Endothelial cell of umbilical vein (primary cell): ENCODE measurements around the gene SGCD. TPM values are rescaled to one million over a fixed set of nuclear protein-coding genes. Genes with fewer than 3 reads are reported as not detected.

ENCODE experiments used
- BruUV-seq: library from RNA; stranded (reverse); fragments of 400-500 nt; replicated peaks from 2 replicates; lab custom pipeline; 2021; lab: Mats Ljungman, UMichigan
- CTCF ChIA-PET: fragments of 300-600, 350-600 bp; sonication (Branson Sonifier 250); formaldehyde crosslinking; loops from one replicate; lab custom pipeline; 2021; ENCODE audit warnings: antibody characterized with exemption, inconsistent platforms; lab: Charles Lee
- POLR2A ChIA-PET: fragments of 300-600, 350-600 bp; sonication (Branson Sonifier 250); formaldehyde crosslinking; loops from one replicate; lab custom pipeline; 2021; ENCODE audit warnings: antibody characterized with exemption, inconsistent platforms; lab: Charles Lee
- DNase-seq: peaks from one replicate; pipeline ENCODE4 v3.0.0-alpha.2; 2011; ENCODE audit warnings: low read depth, low spot score
- FAIRE-seq: peaks from 2 replicates; lab custom pipeline; 2011; peaks lifted over from hg19 to GRCh38; lab: Jason Lieb, UNC
- H2AFZ ChIP-seq: 2 replicates; pipeline ENCODE4 v1.6.0; 2012; ENCODE audit warnings: low read depth, low read length, control low read depth, inconsistent platforms
- H3K27ac ChIP-seq: 2 replicates; pipeline ENCODE4 v1.5.1; 2011; ENCODE audit warnings: low read depth, mild to moderate bottlenecking, control low read depth, low read length, moderate library complexity; ENCODE audit not compliant: insufficient read depth
- H3K27me3 ChIP-seq, 2 experiments: 2 replicates each; pipeline versions ENCODE4 v1.6.0 to v1.6.1; 2011; ENCODE audit warnings: low read length in 2 of 2, mixed read lengths in 1 of 2; ENCODE audit not compliant: control insufficient read depth in 2 of 2, insufficient read depth in 2 of 2
- H3K36me3 ChIP-seq, 2 experiments: 2 replicates in 1 of 2; 3 replicates in 1 of 2; pipeline ENCODE4 v1.5.1; 2011; ENCODE audit warnings: low read length in 2 of 2, mild to moderate bottlenecking in 1 of 2, moderate library complexity in 1 of 2; ENCODE audit not compliant: control insufficient read depth in 2 of 2, insufficient read depth in 2 of 2; ENCODE audit errors: extremely low read depth in 1 of 2
- H3K4me1 ChIP-seq: 3 replicates; pipeline ENCODE4 v1.5.1; 2011; ENCODE audit warnings: mild to moderate bottlenecking, low read length; ENCODE audit not compliant: control insufficient read depth, insufficient read depth; ENCODE audit errors: extremely low read depth
- H3K4me2 ChIP-seq: 2 replicates; pipeline ENCODE4 v1.6.1; 2011; ENCODE audit warnings: low read length, control low read depth, mixed read lengths; ENCODE audit not compliant: insufficient read depth
- H3K4me3 ChIP-seq, 3 experiments: fragments of 200-600 bp in 1 of 3; sonication (generic), shearing (Covaris generic) in 1 of 3; replicated peaks in 1 of 3; 2 replicates each; pipeline ENCODE4 v1.5.1; 2011 to 2016; ENCODE audit warnings: control low read depth in 3 of 3, low read length in 3 of 3, mild to moderate bottlenecking in 2 of 3, inconsistent platforms in 1 of 3, low read depth in 1 of 3, moderate library complexity in 1 of 3; ENCODE audit not compliant: insufficient read depth in 1 of 3
- H3K79me2 ChIP-seq: 2 replicates; pipeline ENCODE4 v1.6.0; 2012; ENCODE audit warnings: low read length, inconsistent platforms; ENCODE audit not compliant: control insufficient read depth, insufficient read depth
- H3K9ac ChIP-seq: replicated peaks from 2 replicates; pipeline ENCODE3; 2011; ENCODE audit warnings: low read length, control low read depth; ENCODE audit not compliant: insufficient read depth; ENCODE audit errors: extremely low read depth
- H3K9me1 ChIP-seq: replicated peaks from 3 replicates; pipeline ENCODE4 v1.6.0; 2011; ENCODE audit warnings: mild to moderate bottlenecking, low read length; ENCODE audit not compliant: control insufficient read depth, insufficient read depth; ENCODE audit errors: extremely low read depth
- H3K9me3 ChIP-seq: replicated peaks from 2 replicates; pipeline ENCODE4 v1.5.1; 2012; ENCODE audit warnings: low read length, inconsistent platforms; ENCODE audit not compliant: control insufficient read depth, insufficient read depth
- H4K20me1 ChIP-seq: replicated peaks from 2 replicates; pipeline ENCODE3; 2011; ENCODE audit warnings: mild to moderate bottlenecking, low read length; ENCODE audit not compliant: control insufficient read depth, insufficient read depth; ENCODE audit errors: extremely low read depth
- EZH2 ChIP-seq: IDR thresholded peaks from 2 replicates; pipeline ENCODE4 v1.6.1; 2012; ENCODE audit warnings: borderline replicate concordance, low read depth, mild to moderate bottlenecking, moderate library complexity, low read length, inconsistent platforms; ENCODE audit not compliant: severe bottlenecking
- FOS ChIP-seq: IDR thresholded peaks from 2 replicates; pipeline ENCODE4 v1.6.1; 2011; ENCODE audit warnings: mild to moderate bottlenecking, low read length, moderate library complexity, borderline replicate concordance; ENCODE audit not compliant: insufficient read depth
- GATA2 ChIP-seq: IDR thresholded peaks from 2 replicates; pipeline ENCODE4 v1.7.0; 2011; ENCODE audit warnings: low read depth, mild to moderate bottlenecking, moderate library complexity, mixed read lengths, low read length; ENCODE audit not compliant: insufficient read length, insufficient read depth
- JUN ChIP-seq: IDR thresholded peaks from 2 replicates; pipeline ENCODE4 v1.6.1; 2011; ENCODE audit warnings: borderline replicate concordance, low read depth; ENCODE audit not compliant: insufficient read length, insufficient read depth
- MYC ChIP-seq: IDR thresholded peaks from one replicate; pipeline ENCODE4 v1.6.1; 2011; ENCODE audit warnings: mild to moderate bottlenecking, low read depth, low read length
- POLR2A ChIP-seq: IDR thresholded peaks from 2 replicates; pipeline ENCODE4 v1.6.1; 2012; ENCODE audit warnings: low read depth, mild to moderate bottlenecking, control low read depth, low read length
- POLR2AphosphoS5 ChIP-seq: IDR thresholded peaks from 2 replicates; pipeline ENCODE4 v1.6.1; 2012; ENCODE audit warnings: low read depth, mild to moderate bottlenecking, control low read depth, low read length, moderate library complexity; ENCODE audit not compliant: insufficient read depth
- dilution Hi-C: fragments of 300-500 bp; cut with MboI; formaldehyde crosslinking; loops from one replicate; pipeline ENCODE4 v1.15.0; 2019; ENCODE audit warnings: low sequenced_read_pairs; ENCODE audit not compliant: extremely low pct_ligation_motif_present
- intact Hi-C: fragments of 100-400 bp; cut with micrococcal nuclease; formaldehyde crosslinking; loops from one replicate; pipeline ENCODE4 v1.10.0; 2022
- polyA plus RNA-seq, 4 experiments: library from polyadenylated mRNA; depleted of rRNA in 3 of 4; stranded (reverse) in 3 of 4; unstranded in 1 of 4; fragments of >200 nt; gene quantifications; 2 replicates each; pipeline versions ENCODE4 v1.2.1 to v1.2.3, GENCODE V29; 2011 to 2012; ENCODE audit warnings: missing spikeins in 1 of 4
- total RNA-seq: library from RNA; stranded (reverse); gene quantifications from 2 replicates; pipeline ENCODE4 v1.2.3, GENCODE V29; 2021
- TF ChIP-seq, protein P1 (sequence below), 2 donors: IDR thresholded peaks; 1 replicate in 1 of 2; 2 replicates in 1 of 2; pipeline ENCODE4 v1.5.1; 2011; ENCODE audit warnings: low read length in 2 of 2, mild to moderate bottlenecking in 2 of 2, moderate library complexity in 2 of 2, control low read depth in 1 of 2, inconsistent platforms in 1 of 2, low read depth in 1 of 2; ENCODE audit not compliant: insufficient read depth in 1 of 2; ENCODE audit errors: extremely low read depth in 1 of 2
- TF ChIP-seq, protein P2 (sequence below): IDR thresholded peaks from 2 replicates; pipeline ENCODE4 v1.6.1; 2011; ENCODE audit not compliant: insufficient read depth, insufficient read length

The SGCD gene
- total and polyA plus RNA-seq, 2 donors (not counting 3 experiments of a cell fraction or from before 2014, with no cell fraction given) = not detected

DNA sequence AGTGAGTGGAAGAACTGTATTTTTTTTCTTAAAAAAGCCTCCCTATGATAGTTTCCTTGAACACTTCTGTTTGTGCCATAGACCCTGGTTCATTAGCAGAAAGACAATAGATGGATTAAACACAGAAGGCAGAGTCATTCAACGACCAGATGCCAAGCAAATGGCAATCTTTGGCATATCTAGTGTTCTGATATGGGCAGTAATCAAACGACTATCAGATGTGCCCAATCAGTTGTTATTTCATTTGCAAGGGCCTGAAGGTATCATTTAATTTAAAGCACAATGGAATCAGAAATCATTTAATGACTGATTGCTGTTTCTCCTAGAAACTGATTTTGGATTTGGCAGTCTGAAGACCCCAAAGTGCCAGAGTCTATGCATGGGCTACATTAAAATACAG lies 61.3 kb downstream of the SGCD start:
- Histone ChIP-seq H3K79me2 (no peaks in the 10 kb centered on the region), H3K27ac (no peak overlapping the region), H3K4me2 (no peak overlapping the region), H3K4me3 (no peak overlapping the region), H3K27me3 (no peaks in the 10 kb centered on the region), H3K9me3 (peaks cover 4% of the 10 kb centered on the region), H3K4me1 (no peaks in the 10 kb centered on the region), H3K9ac (no peak overlapping the region), H3K36me3 (no peaks in the 10 kb centered on the region), H2AFZ (no peak overlapping the region), H3K9me1 (no peaks in the 10 kb centered on the region), H4K20me1 (no peaks in the 10 kb centered on the region)
- no peak for TF ChIP-seq JUN
- ChIA-PET CTCF (no interaction called here), POLR2A (no interaction called here)
- BruUV-seq = no TSS peak
- intact Hi-C loops = no loop called here
- DNase-seq (no peak), FAIRE-seq (no peak)
- dilution Hi-C loops = no loop called here

DNA sequence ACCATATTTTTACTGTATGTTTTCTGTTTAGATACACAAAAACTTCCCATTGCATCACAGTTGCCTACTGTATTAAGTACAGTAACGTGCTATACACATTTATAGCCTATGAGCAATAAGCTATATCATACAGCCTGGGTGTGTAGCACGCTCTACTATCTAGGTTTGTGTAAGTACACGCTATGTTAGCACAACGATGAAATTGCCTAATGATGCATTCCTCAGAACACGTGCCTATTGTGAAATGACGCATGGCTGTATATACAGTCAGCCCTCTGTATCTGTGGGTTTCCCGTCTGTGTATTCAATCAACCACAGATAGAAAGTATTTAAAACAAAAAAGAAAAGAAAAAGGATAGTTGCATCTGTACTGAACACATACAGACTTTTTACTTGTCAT lies 64.2 kb downstream of the SGCD start:
- H3K4me1 ChIP-seq = no peaks in the 10 kb centered on the region
- no peaks in the 10 kb centered on the region for H3K79me2 ChIP-seq
- intact Hi-C loops = no loop called here
- no peak overlapping the region for H3K4me2 ChIP-seq
- TF ChIP-seq FOS (no peak), EZH2 (no peak), JUN (no peak), POLR2A (no peak), MYC (no peak), GATA2 (no peak), POLR2AphosphoS5 (no peak)
- TF ChIP-seq, protein P1, sequence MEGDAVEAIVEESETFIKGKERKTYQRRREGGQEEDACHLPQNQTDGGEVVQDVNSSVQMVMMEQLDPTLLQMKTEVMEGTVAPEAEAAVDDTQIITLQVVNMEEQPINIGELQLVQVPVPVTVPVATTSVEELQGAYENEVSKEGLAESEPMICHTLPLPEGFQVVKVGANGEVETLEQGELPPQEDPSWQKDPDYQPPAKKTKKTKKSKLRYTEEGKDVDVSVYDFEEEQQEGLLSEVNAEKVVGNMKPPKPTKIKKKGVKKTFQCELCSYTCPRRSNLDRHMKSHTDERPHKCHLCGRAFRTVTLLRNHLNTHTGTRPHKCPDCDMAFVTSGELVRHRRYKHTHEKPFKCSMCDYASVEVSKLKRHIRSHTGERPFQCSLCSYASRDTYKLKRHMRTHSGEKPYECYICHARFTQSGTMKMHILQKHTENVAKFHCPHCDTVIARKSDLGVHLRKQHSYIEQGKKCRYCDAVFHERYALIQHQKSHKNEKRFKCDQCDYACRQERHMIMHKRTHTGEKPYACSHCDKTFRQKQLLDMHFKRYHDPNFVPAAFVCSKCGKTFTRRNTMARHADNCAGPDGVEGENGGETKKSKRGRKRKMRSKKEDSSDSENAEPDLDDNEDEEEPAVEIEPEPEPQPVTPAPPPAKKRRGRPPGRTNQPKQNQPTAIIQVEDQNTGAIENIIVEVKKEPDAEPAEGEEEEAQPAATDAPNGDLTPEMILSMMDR (IDR thresholded peaks at IDR 0.05; ENCODE audit: extremely low read depth in 1 of 2, insufficient read depth in 1 of 2, low read depth in 1 of 2, low read length in 2 of 2) = no peak
- TF ChIP-seq, protein P2, sequence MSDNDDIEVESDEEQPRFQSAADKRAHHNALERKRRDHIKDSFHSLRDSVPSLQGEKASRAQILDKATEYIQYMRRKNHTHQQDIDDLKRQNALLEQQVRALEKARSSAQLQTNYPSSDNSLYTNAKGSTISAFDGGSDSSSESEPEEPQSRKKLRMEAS = no peak
- no peaks in the 10 kb centered on the region for H3K36me3 ChIP-seq
- BruUV-seq = no TSS peak
- dilution Hi-C loops = no loop called here
- FAIRE-seq = no peak
- no peaks in the 10 kb centered on the region for H4K20me1 ChIP-seq
- no peak for DNase-seq
- H3K4me3 ChIP-seq = no peak overlapping the region
- no peaks in the 10 kb centered on the region for H3K27me3 ChIP-seq
- POLR2A ChIA-PET = no interaction called here
- H3K9ac ChIP-seq = no peak overlapping the region
- CTCF ChIA-PET = no interaction called here
- no peak overlapping the region for H3K27ac ChIP-seq
- no peaks in the 10 kb centered on the region for H3K9me1 ChIP-seq
- H3K9me3 ChIP-seq = peaks cover 3% of the 10 kb centered on the region
- no peak overlapping the region for H2AFZ ChIP-seq
